ENCODE results near the gene GYPC. TPM values are rescaled to one million over a fixed set of nuclear protein-coding genes. Genes with fewer than 3 reads are reported as not detected.
A peak's percentile ranks its signal among the peaks of the same experiment; 100 is the strongest.
"Not testable (repeated sequence)": the region's sequence is repeated elsewhere in the genome, so short reads cannot be mapped to it uniquely, and the experiment has no call there.

Gene GYPC
- total RNA-seq, 1 experiment from 2014 or later: 156 TPM

DNA sequence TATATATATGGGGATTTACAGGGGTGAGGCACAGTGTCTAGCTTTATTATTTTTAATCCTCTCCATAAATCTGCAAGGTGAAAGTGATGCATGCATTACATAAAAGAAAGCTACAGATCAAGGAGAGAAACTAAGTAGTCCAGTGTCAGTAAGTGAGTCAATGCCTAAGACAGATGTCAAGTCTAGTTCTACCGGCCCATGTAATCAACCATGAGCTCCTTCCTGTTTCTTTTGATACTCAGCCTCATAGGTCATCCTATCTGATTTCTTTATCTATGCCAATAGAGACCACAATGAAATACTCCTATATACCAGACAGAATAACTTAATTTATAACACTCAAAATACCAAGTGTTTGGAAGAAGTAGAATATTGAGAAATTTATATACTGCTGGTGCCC is 20.2 kb upstream of the GYPC start:
- H2AFZ ChIP-seq (ENCODE audit: low read length): no peak overlapping the region

DNA sequence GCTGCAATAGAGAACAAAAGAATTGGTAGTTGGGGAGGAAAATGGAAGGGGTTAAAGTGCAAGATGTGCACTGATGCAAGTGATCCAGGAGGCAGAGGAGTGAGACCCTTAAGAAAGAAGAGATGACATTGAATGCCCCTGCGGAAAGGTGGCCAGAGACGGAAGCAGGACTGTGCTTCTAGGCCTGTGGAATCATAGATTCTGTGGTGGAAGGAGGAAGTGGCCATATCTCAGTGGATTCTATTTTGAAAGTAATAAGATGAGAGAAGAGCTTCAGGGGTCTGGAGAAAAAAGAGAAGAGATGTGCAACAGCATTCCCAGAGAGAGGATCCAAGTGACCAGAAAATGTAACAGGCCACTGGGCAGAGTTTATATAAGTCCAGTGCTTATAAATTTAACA is 18.6 kb upstream of the GYPC start:
- H3K9me2 ChIP-seq (replicated peaks; ENCODE audit: insufficient read depth, low read length): no peaks in the 10 kb centered on the region
- H3K4me3 ChIP-seq (ENCODE audit: low read length): no peak overlapping the region
- no peaks in the 10 kb centered on the region for H3K36me3 ChIP-seq (ENCODE audit: insufficient read depth, low read length)
- no peaks in the 10 kb centered on the region for H3K4me1 ChIP-seq (ENCODE audit: low read length)
- H3K9me3 ChIP-seq (ENCODE audit: low read length): no peaks in the 10 kb centered on the region
- no peak overlapping the region for H3K27ac ChIP-seq (ENCODE audit: low read length)
- no peaks in the 10 kb centered on the region for H3K27me3 ChIP-seq (ENCODE audit: low read length)
- no peaks in the 10 kb centered on the region for H4K20me1 ChIP-seq (ENCODE audit: insufficient read depth, low read depth, low read length)
- no peak overlapping the region; the same call in 1 of the 2 replicates for H2AFZ ChIP-seq (ENCODE audit: low read length)
- H3K9ac ChIP-seq (ENCODE audit: low read length): no peak overlapping the region
- no peak for DNase-seq
- H3K4me2 ChIP-seq (ENCODE audit: low read depth, low read length, poor library complexity, severe bottlenecking): no peak overlapping the region
- no peaks in the 10 kb centered on the region for H3K79me2 ChIP-seq (ENCODE audit: low read length)

More for the DNA sequence above, 20.2 kb upstream of the GYPC start:
- no peak overlapping the region for H3K4me3 ChIP-seq (ENCODE audit: low read length)
- no peaks in the 10 kb centered on the region for H3K9me2 ChIP-seq (replicated peaks; ENCODE audit: insufficient read depth, low read length)
- no peak overlapping the region for H3K9ac ChIP-seq (ENCODE audit: low read length)
- H3K27me3 ChIP-seq (ENCODE audit: low read length): no peaks in the 10 kb centered on the region
- H3K27ac ChIP-seq (ENCODE audit: low read length): no peak overlapping the region
- no peaks in the 10 kb centered on the region for H3K9me3 ChIP-seq (ENCODE audit: low read length)
- no peaks in the 10 kb centered on the region for H3K79me2 ChIP-seq (ENCODE audit: low read length)
- H3K36me3 ChIP-seq (ENCODE audit: insufficient read depth, low read length): no peaks in the 10 kb centered on the region
- no peaks in the 10 kb centered on the region for H3K4me1 ChIP-seq (ENCODE audit: low read length)
- no peak overlapping the region for H3K4me2 ChIP-seq (ENCODE audit: low read depth, low read length, poor library complexity, severe bottlenecking)
- no peak for DNase-seq
- no peaks in the 10 kb centered on the region for H4K20me1 ChIP-seq (ENCODE audit: insufficient read depth, low read depth, low read length)

DNA sequence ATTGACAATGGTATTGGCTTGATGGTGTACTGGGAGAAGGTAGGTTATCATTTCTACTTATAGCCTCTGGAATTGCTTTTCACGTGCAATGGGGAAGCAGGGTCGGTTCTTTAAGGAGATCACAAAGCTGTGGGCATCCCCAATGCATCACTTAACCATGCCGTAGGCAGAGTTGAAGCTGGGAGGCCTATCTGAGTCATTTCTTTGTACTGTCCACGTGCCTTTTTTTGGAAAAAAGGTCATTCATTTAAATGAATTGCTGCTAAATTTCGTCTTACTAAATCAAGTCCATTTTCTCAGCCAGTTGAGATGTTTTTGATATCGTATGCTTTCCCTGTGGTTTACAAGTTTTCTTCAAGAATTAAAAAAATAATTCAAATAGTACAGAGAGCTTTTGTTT is 17.2 kb upstream of the GYPC start:
- no peaks in the 10 kb centered on the region for H3K27me3 ChIP-seq (ENCODE audit: low read length)
- no peak overlapping the region for H3K9ac ChIP-seq (ENCODE audit: low read length)
- H3K4me3 ChIP-seq (ENCODE audit: low read length): no peak overlapping the region
- H3K79me2 ChIP-seq (ENCODE audit: low read length): no peaks in the 10 kb centered on the region
- H3K36me3 ChIP-seq (ENCODE audit: insufficient read depth, low read length): no peaks in the 10 kb centered on the region
- no peaks in the 10 kb centered on the region for H3K9me2 ChIP-seq (replicated peaks; ENCODE audit: insufficient read depth, low read length)
- no peaks in the 10 kb centered on the region for H3K4me1 ChIP-seq (ENCODE audit: low read length)
- no peak overlapping the region for H3K4me2 ChIP-seq (ENCODE audit: low read depth, low read length, poor library complexity, severe bottlenecking)
- no peak for DNase-seq
- H4K20me1 ChIP-seq (ENCODE audit: insufficient read depth, low read depth, low read length): no peaks in the 10 kb centered on the region
- no peak overlapping the region for H3K27ac ChIP-seq (ENCODE audit: low read length)
- H2AFZ ChIP-seq (ENCODE audit: low read length): no peak overlapping the region
- H3K9me3 ChIP-seq (ENCODE audit: low read length): no peaks in the 10 kb centered on the region

DNA sequence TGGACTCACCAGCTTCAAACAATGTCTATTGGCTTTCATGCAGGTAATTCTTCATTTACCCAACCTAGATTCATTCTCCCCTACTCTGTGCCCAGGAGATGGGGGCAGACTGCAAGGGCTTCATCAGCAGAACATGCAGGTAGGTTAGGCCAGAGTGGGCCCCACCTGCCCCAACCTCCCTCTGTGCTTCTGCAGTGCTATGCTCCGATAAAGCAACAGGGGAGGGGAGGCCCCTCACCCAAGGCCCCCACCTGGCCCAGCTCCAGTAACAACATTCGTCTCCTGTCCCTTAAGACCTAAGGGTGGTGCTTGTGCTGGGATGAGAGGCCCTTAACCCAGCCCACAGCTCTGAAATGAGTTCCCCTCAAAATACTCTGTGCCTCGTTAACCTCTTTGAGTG is 16.7 kb upstream of the GYPC start:
- DNase-seq: no peak
- no peak overlapping the region for H3K27ac ChIP-seq (ENCODE audit: low read length)
- H3K4me3 ChIP-seq (ENCODE audit: low read length): no peak overlapping the region
- no peak overlapping the region for H3K9ac ChIP-seq (ENCODE audit: low read length)
- no peaks in the 10 kb centered on the region for H3K9me3 ChIP-seq (ENCODE audit: low read length)
- no peaks in the 10 kb centered on the region for H3K27me3 ChIP-seq (ENCODE audit: low read length)
- H4K20me1 ChIP-seq (ENCODE audit: insufficient read depth, low read depth, low read length): no peaks in the 10 kb centered on the region
- H3K79me2 ChIP-seq (ENCODE audit: low read length): no peaks in the 10 kb centered on the region
- no peak overlapping the region for H3K4me2 ChIP-seq (ENCODE audit: low read depth, low read length, poor library complexity, severe bottlenecking)
- H3K36me3 ChIP-seq (ENCODE audit: insufficient read depth, low read length): no peaks in the 10 kb centered on the region
- no peak overlapping the region for H2AFZ ChIP-seq (ENCODE audit: low read length)
- H3K9me2 ChIP-seq (replicated peaks; ENCODE audit: insufficient read depth, low read length): no peaks in the 10 kb centered on the region
- no peaks in the 10 kb centered on the region for H3K4me1 ChIP-seq (ENCODE audit: low read length)

DNA sequence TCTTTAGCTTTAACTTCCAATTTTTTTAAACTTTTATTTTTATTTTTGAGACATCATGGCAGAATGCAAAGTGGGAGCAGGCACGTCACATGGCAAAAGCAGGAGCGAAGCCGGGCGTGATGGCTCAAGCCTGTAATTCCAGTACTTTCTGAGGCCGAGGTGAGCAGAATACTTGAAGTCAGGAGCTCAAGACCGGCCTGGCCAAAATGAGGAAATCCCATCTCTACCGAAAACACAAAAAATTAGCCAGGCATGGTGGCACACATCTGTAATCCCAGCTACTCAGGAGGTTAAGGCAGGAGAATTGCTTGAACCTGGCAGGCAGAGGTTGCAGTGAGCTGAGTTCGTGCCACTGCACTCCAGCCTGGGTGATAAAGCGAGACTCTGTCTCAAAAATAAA is 14.7 kb upstream of the GYPC start:
- H2AFZ ChIP-seq (ENCODE audit: low read length); DNase-seq: not testable (repeated sequence)

DNA sequence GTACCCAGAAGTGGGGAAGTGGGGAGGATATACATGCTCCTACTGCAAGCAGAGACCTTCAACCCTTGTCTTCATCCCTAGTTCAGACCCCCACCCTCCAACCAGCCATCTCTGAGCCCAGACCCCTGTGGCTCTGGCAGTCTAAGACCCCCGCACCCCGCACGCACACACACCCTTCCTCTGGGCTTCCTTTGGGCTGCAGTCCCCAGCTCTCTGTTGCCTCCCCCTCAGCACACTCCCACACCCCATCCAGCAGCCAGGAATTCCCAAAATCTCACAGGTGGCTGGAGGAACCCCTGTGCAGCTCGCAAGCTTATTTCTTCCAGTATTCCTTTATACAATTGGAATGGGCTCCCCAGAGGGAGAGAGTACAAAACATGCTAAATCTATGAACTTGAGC is 13.9 kb upstream of the GYPC start:
- no peak for DNase-seq
- H3K27ac ChIP-seq (ENCODE audit: low read length): no peak overlapping the region
- no peak overlapping the region for H3K4me2 ChIP-seq (ENCODE audit: low read depth, low read length, poor library complexity, severe bottlenecking)
- H2AFZ ChIP-seq (ENCODE audit: low read length): no peak overlapping the region
- no peaks in the 10 kb centered on the region for H4K20me1 ChIP-seq (ENCODE audit: insufficient read depth, low read depth, low read length)
- H3K4me1 ChIP-seq (ENCODE audit: low read length): peaks cover 7% of the 10 kb centered on the region
- no peaks in the 10 kb centered on the region for H3K27me3 ChIP-seq (ENCODE audit: low read length)
- no peaks in the 10 kb centered on the region for H3K9me3 ChIP-seq (ENCODE audit: low read length)
- no peak overlapping the region for H3K4me3 ChIP-seq (ENCODE audit: low read length)
- no peaks in the 10 kb centered on the region for H3K79me2 ChIP-seq (ENCODE audit: low read length)
- no peaks in the 10 kb centered on the region for H3K9me2 ChIP-seq (replicated peaks; ENCODE audit: insufficient read depth, low read length)
- H3K36me3 ChIP-seq (ENCODE audit: insufficient read depth, low read length): no peaks in the 10 kb centered on the region
- H3K9ac ChIP-seq (ENCODE audit: low read length): no peak overlapping the region

More for the DNA sequence above, 14.7 kb upstream of the GYPC start:
- H3K4me3 ChIP-seq (ENCODE audit: low read length); H3K4me2 ChIP-seq (ENCODE audit: low read depth, low read length, poor library complexity, severe bottlenecking); H3K9ac ChIP-seq (ENCODE audit: low read length); H3K36me3 ChIP-seq (ENCODE audit: insufficient read depth, low read length); H3K9me2 ChIP-seq (replicated peaks; ENCODE audit: insufficient read depth, low read length); H3K27ac ChIP-seq (ENCODE audit: low read length); H4K20me1 ChIP-seq (ENCODE audit: insufficient read depth, low read depth, low read length); H3K9me3 ChIP-seq (ENCODE audit: low read length); H3K27me3 ChIP-seq (ENCODE audit: low read length); H3K79me2 ChIP-seq (ENCODE audit: low read length); H3K4me1 ChIP-seq (ENCODE audit: low read length): not testable (repeated sequence)

DNA sequence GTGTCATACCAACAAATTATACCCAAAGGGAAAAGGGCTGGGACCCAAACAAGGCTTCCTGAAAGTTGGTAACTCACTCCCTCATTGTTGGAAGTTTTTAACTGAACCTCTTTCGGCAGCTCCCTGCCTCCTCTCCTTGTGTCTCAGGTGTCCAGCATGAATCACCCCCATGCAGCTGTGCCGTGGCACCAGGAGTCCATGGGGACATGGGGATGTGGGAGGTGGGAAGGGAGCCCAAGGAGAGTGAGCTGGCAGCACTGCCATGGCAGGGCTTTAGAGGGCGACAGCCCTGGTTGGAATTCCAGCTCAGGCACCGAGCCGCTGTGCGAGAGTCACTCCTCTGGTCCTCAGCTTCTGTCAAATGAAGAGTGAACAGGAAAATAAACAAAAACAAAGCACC is 12.5 kb upstream of the GYPC start:
- Histone ChIP-seq H3K27me3 (ENCODE audit: low read length) (no peaks in the 10 kb centered on the region), H3K27ac (ENCODE audit: low read length) (no peak overlapping the region), H3K9me2 (replicated peaks; ENCODE audit: insufficient read depth, low read length) (no peaks in the 10 kb centered on the region), H3K9me3 (ENCODE audit: low read length) (no peaks in the 10 kb centered on the region), H2AFZ (ENCODE audit: low read length) (no peak overlapping the region), H3K36me3 (ENCODE audit: insufficient read depth, low read length) (no peaks in the 10 kb centered on the region), H3K4me1 (ENCODE audit: low read length) (peaks cover 7% of the 10 kb centered on the region), H3K4me3 (ENCODE audit: low read length) (no peak overlapping the region), H3K9ac (ENCODE audit: low read length) (no peak overlapping the region), H3K79me2 (ENCODE audit: low read length) (no peaks in the 10 kb centered on the region), H4K20me1 (ENCODE audit: insufficient read depth, low read depth, low read length) (no peaks in the 10 kb centered on the region), H3K4me2 (ENCODE audit: low read depth, low read length, poor library complexity, severe bottlenecking) (no peak overlapping the region)
- no peak for DNase-seq

DNA sequence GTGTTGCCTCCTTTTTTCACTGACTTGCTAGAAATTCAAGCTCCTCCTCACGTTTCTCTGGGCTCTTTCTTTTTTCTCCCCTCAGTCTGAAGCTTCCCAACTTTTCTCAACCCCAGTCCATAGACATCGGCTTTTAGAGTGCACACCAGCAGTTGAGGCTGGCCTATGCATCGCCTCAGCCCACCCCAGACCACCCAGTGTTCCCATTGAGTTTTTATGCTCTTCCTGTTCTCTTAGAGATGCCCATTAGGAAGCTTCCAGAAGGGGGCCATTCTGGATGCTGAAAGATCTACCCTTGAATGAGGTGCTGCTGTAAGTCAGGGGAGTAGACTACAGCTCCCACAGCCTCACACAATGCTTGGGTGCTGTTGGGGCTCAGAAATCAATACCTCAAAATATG is 12.0 kb upstream of the GYPC start:
- Histone ChIP-seq H3K9ac (ENCODE audit: low read length) (no peak overlapping the region), H2AFZ (ENCODE audit: low read length) (no peak overlapping the region), H3K27ac (ENCODE audit: low read length) (no peak overlapping the region)

DNA sequence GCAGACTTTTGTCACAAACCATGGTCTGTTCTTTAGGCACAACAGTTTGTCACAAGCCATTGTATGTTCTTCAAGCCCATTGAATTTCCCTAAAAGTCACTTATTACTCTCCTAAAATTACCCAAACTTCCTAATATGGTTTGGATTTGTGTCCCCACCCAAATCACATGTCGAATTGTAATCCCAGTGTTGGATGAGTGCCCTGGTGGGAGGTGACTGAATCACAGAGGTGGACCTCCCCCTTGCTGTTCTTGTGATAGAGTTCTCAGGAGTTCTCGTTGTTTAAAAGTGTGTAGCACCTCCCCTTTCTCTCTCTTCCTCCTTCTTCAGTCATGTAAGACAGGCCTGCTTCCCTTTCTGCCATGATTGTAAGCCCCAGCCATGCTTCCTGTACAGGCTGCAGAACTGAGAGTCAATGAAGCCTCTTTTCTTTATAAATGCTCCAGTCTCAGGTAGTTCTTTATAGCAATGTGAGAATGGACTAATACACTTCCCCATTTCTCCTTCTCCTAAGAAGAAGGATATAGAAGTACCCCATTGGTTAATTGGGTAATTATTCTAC is 11.2 kb upstream of the GYPC start:
- Histone ChIP-seq H3K27ac (ENCODE audit: low read length) (no peak overlapping the region), H4K20me1 (ENCODE audit: insufficient read depth, low read depth, low read length) (no peaks in the 10 kb centered on the region), H3K9me2 (replicated peaks; ENCODE audit: insufficient read depth, low read length) (no peaks in the 10 kb centered on the region), H2AFZ (ENCODE audit: low read length) (peak overlapping the region; percentile 18; the same call in 1 of the 2 replicates), H3K27me3 (ENCODE audit: low read length) (no peaks in the 10 kb centered on the region), H3K9ac (ENCODE audit: low read length) (no peak overlapping the region), H3K4me1 (ENCODE audit: low read length) (peaks cover 7% of the 10 kb centered on the region), H3K36me3 (ENCODE audit: insufficient read depth, low read length) (no peaks in the 10 kb centered on the region), H3K4me3 (ENCODE audit: low read length) (no peak overlapping the region), H3K79me2 (ENCODE audit: low read length) (no peaks in the 10 kb centered on the region), H3K4me2 (ENCODE audit: low read depth, low read length, poor library complexity, severe bottlenecking) (no peak overlapping the region), H3K9me3 (ENCODE audit: low read length) (no peaks in the 10 kb centered on the region)
- DNase-seq: peak; percentile 56

More for the DNA sequence above, 12.0 kb upstream of the GYPC start:
- H3K9me2 ChIP-seq (replicated peaks; ENCODE audit: insufficient read depth, low read length): no peaks in the 10 kb centered on the region
- DNase-seq: no peak
- H3K36me3 ChIP-seq (ENCODE audit: insufficient read depth, low read length): no peaks in the 10 kb centered on the region
- no peak overlapping the region for H3K4me3 ChIP-seq (ENCODE audit: low read length)
- no peak overlapping the region for H3K4me2 ChIP-seq (ENCODE audit: low read depth, low read length, poor library complexity, severe bottlenecking)
- H3K27me3 ChIP-seq (ENCODE audit: low read length): no peaks in the 10 kb centered on the region
- no peaks in the 10 kb centered on the region for H4K20me1 ChIP-seq (ENCODE audit: insufficient read depth, low read depth, low read length)
- no peaks in the 10 kb centered on the region for H3K79me2 ChIP-seq (ENCODE audit: low read length)
- H3K4me1 ChIP-seq (ENCODE audit: low read length): peaks cover 7% of the 10 kb centered on the region
- H3K9me3 ChIP-seq (ENCODE audit: low read length): no peaks in the 10 kb centered on the region
